Mucosa of stomach (tissue), 1 donor: Measurements from ENCODE around the gene GRIN1.

Source experiments
- H3K27me3 ChIP-seq: one replicate; pipeline ENCODE4 v1.7.0; 2013; ENCODE audit warnings: mild to moderate bottlenecking, low read length; ENCODE audit not compliant: control insufficient read depth, insufficient read depth
- H3K36me3 ChIP-seq: one replicate; pipeline ENCODE4 v1.7.0; 2013; ENCODE audit warnings: low read length; ENCODE audit not compliant: control insufficient read depth, insufficient read depth
- H3K4me1 ChIP-seq: one replicate; pipeline ENCODE4 v1.7.0; 2013; ENCODE audit warnings: mild to moderate bottlenecking, low read length; ENCODE audit not compliant: control insufficient read depth, insufficient read depth
- H3K4me3 ChIP-seq: one replicate; pipeline ENCODE4 v1.7.0; 2013; ENCODE audit warnings: low read length
- H3K9ac ChIP-seq: one replicate; pipeline ENCODE4 v1.7.0; 2013; ENCODE audit warnings: mild to moderate bottlenecking, low read length, moderate library complexity
- H3K9me3 ChIP-seq: one replicate; pipeline ENCODE4 v1.7.0; 2013; ENCODE audit warnings: mild to moderate bottlenecking, low read length, moderate library complexity; ENCODE audit not compliant: control insufficient read depth
- donor health status: Pancreatic carcinoma.

The GRIN1 gene

DNA sequence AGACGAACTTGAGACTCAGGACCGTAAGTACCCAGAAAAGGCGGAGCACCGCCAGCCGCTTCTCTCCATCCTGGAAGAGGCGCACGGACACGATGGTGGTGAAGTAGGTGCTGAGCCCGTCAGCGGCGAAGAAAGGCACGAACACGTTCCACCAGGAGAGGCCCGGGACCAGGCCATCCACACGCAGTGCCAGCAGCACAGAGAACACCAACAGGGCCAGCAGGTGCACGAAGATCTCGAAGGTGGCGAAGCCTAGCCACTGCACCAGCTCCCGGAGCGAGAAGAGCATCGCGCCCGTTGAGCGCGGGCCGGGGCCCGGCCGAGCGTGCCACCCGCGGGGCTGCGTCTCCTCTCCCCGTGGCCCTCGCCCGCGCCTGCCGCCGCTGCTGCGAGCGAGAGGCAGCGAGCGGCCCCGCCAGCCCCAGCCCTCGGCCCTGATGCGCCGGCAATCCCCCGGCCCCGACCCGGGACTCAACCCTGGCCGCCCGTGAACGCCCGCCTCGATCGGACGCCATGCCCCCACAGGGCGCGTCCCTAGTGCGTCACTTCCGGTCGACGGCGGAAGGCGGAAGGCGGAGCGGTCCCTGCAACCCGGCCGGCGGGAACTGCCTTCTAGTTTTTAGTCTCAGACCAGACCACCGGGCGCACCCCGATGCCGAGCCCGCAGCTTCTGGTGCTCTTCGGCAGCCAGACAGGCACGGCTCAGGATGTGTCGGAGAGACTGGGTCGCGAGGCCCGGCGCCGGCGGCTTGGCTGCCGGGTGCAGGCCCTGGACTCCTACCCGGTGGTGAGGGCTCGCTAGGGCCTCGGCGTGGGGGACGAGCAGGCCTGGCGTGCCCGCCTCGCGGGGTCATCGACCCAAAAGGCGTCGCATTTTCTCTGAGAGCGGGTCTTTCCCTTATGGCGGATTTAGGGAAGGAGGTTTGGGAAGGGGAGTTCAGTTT is 66.4 kb downstream of the GRIN1 start, which contains the start of the genes NDOR1 and TMEM203:
Gene NDOR1, plus strand, starts transcription at position 575 of the 944 bp plus-strand sequence. Its CDS starts 78 bp downstream, at position 653.
Gene TMEM203, minus strand, starts transcription at position 523 of the 944 bp plus-strand sequence. Its CDS starts 234 bp downstream, at position 289.
- H3K9ac ChIP-seq = peak within 1 kb of the TSS; percentile 86
- peaks cover 26% of the 10 kb centered on the region for H3K4me1 ChIP-seq
- no peaks in the 10 kb centered on the region for H3K9me3 ChIP-seq
- no peaks in the 10 kb centered on the region for H3K27me3 ChIP-seq
- peak within 1 kb of the TSS; percentile 86 for H3K4me3 ChIP-seq
- H3K36me3 ChIP-seq = no peaks in the 10 kb centered on the region

DNA sequence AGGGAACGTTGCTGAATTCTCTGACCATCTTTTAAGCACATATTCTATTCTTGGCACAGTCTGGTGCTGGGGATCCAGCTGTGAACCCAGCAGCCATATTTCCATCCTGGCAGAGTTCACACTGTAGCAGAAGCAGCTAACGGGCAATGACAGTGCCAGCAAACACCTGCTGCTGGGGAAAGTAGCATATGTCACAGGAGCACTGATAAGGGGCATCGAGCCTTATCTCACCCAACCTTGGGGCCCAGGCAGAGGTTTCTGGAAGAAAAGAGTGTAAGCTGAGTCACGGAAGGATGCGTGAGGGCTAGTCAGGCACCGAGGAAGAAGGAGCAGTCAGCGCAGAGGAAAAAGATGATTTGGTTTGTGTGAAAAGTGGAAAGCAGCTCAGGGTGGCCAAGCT is 67.6 kb downstream of the GRIN1 start:
- Histone ChIP-seq H3K27me3 (no peaks in the 10 kb centered on the region), H3K9me3 (no peaks in the 10 kb centered on the region), H3K9ac (peak overlapping the region; percentile 86), H3K4me3 (no peak overlapping the region), H3K36me3 (no peaks in the 10 kb centered on the region), H3K4me1 (peaks cover 20% of the 10 kb centered on the region)

DNA sequence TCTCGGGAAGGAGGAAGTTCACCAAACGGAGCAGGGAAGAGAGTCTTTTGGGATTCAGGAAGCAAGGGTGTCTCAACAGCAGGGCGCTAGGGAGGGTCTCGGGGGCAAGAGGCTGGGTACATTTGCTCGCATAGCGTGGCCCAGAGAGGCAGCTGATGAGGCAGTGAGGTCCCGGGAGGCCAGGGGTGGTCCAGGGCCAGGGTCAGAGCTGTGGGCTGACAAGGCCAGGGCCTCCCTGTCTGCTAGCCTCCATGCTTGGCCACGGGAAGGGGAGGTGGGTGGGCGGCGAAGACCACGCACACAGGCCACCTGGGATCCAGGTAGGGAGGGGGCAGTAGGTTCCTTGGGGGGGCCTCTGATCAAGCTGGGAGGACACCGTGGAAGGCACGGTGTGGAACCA is 72.6 kb downstream of the GRIN1 start:
- Histone ChIP-seq H3K27me3 (no peaks in the 10 kb centered on the region), H3K9ac (no peak overlapping the region), H3K9me3 (no peaks in the 10 kb centered on the region), H3K4me1 (peaks cover 5% of the 10 kb centered on the region), H3K36me3 (no peaks in the 10 kb centered on the region), H3K4me3 (no peak overlapping the region)

DNA sequence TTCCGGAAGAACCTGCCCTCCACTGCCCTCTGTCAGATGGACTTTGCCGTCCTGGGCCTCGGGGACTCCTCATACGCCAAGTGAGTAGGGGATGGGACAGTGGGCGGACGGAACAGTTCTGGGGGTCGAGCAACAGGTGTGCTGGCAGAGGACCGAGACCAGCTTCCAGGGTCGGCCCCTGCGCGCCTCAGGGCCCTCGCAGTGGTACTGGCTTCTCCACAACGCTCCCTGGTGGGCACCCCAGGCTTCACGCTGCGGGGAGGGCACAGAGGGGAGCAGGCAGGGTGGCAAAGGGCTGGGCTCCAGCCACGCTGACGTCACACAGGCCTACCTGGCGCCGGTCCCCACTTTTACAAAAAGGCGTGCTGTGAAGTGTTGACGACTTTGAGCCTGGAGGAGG is 73.6 kb downstream of the GRIN1 start:
- Histone ChIP-seq H3K4me1 (peaks cover 7% of the 10 kb centered on the region), H3K9me3 (no peaks in the 10 kb centered on the region), H3K4me3 (no peak overlapping the region), H3K27me3 (no peaks in the 10 kb centered on the region), H3K36me3 (no peaks in the 10 kb centered on the region), H3K9ac (no peak overlapping the region)

DNA sequence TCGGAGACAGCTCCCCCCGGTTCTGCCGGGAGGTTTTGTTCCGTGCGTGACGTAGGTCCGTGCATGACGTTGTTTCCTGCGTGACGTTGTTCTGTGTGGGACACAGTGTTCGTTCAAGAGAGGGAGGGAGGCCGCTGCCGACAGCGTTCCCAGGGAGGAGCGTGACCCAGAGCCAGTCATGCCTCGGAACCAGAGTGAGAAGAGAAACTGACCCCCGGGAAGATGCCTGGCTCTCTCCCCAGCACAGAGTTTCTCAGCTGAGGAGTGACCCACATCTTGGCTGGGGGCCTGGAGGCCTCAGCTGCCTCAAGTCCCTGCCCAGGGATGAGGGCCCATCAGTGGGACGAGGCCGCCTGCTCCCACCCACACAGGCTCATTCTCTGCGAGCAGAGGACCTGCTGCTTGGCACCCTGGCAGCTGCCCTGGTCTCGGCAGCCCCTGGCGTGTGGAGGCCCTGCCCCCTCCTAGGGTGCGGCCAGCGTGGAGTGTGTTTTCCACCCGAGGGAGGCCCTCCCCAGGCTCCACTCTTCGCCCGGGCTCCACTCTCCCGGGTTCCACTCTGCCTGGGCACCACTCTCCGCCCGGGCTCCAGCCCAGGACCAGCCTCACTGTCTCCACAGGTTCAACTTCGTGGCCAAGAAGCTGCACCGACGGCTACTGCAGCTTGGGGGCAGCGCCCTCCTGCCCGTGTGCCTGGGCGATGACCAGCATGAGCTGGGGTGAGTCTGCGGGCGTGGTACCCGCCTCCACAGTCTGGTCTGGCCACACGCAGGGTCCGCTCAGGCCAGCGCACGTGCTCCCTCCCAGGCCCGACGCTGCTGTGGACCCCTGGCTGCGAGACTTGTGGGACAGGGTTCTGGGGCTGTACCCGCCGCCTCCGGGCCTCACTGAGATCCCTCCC is 74.5 kb downstream of the GRIN1 start:
- Histone ChIP-seq H3K4me3 (no peak overlapping the region), H3K27me3 (no peaks in the 10 kb centered on the region), H3K9ac (no peak overlapping the region), H3K9me3 (no peaks in the 10 kb centered on the region), H3K36me3 (no peaks in the 10 kb centered on the region), H3K4me1 (peaks cover 9% of the 10 kb centered on the region)

DNA sequence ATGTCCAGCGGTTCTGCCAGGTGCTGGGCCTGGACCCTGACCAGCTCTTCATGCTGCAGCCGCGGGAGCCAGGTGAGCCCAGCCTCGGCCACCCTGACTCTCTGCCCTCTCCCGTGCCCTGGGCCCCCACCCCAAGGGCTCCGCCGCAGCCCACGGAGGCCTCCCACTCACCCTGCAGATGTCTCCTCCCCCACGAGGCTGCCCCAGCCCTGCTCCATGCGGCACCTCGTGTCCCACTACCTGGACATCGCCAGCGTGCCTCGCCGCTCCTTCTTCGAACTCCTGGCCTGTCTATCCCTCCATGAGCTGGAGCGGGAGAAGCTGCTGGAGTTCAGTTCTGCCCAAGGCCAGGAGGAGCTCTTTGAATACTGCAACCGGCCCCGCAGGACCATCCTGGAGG is 75.7 kb downstream of the GRIN1 start:
- Histone ChIP-seq H3K4me3 (no peak overlapping the region), H3K9ac (no peak overlapping the region), H3K27me3 (no peaks in the 10 kb centered on the region), H3K9me3 (no peaks in the 10 kb centered on the region), H3K4me1 (peaks cover 19% of the 10 kb centered on the region), H3K36me3 (no peaks in the 10 kb centered on the region)

DNA sequence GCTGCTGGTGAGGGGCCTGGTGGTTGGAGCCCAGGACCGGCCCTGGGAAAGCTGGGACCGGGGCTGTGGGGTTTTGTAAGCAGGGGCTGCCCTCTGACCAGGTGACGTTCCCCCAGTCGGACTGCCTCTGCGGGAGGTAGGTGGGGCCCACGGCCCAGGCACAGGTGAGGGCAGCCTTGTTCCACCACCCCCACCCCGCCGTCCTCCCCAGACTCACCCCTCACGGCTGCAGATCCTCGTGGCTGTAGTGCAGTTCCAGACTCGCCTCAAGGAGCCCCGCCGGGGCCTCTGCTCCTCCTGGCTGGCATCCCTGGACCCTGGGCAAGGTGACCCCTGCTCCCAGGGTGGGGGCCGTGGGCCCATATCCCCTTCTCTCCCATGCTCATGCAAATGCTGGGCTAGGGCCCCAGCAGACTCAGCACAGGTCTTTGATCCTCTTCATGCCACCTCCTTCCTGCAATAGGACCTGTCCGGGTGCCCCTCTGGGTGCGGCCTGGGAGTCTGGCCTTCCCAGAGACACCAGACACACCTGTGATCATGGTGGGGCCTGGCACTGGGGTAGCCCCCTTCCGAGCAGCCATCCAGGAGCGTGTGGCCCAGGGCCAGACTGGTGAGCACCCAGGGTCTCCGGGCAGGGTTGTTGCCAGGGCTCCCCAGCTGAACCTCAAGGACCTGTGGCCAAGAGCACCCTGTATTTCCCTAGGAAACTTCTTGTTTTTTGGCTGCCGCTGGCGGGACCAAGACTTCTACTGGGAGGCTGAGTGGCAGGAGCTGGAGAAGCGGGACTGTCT is 76.4 kb downstream of the GRIN1 start:
- H3K4me1 ChIP-seq = peaks cover 27% of the 10 kb centered on the region
- no peaks in the 10 kb centered on the region for H3K9me3 ChIP-seq
- H3K36me3 ChIP-seq = no peaks in the 10 kb centered on the region
- H3K4me3 ChIP-seq = no peak overlapping the region
- no peaks in the 10 kb centered on the region for H3K27me3 ChIP-seq
- no peak overlapping the region for H3K9ac ChIP-seq

DNA sequence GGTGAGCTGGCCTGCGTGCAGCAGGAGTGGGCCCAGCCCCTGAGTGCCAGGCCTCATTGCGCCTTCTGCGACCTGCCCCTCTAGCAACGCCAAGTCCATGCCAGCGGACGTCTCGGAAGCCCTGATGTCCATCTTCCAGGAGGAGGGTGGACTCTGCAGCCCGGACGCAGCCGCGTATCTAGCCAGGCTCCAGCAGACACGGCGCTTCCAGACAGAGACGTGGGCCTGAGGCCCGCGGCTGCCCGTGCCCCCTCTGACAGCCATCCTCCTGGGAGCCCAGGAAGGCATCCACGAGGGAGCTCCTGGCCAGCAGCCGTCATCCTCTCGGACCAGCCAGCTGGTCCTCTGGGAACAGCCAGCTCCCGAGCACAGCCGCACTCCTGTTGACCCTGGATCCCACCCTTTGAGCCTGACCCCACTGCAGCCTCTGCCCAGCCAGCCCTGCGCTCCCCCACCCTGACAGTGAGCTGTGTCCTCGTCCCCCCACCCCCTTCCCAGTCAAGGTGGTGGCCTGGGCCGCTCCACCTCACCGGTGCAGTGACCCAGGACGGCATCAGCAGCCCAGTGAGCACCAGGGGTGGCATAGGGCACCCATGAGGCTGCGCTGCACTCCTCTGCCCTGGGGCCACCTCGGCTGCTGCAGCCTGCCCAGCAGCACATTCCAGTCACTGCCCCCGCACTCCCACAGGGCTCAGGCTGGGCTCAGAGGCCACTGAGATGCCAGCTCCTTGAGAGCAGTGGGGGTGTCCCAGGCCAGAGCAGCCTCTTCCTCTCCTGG is 77.4 kb downstream of the GRIN1 start:
- Histone ChIP-seq H3K9ac (peak overlapping the region; percentile 53), H3K36me3 (no peaks in the 10 kb centered on the region), H3K27me3 (no peaks in the 10 kb centered on the region), H3K4me1 (peaks cover 30% of the 10 kb centered on the region), H3K9me3 (no peaks in the 10 kb centered on the region), H3K4me3 (no peak overlapping the region)

DNA sequence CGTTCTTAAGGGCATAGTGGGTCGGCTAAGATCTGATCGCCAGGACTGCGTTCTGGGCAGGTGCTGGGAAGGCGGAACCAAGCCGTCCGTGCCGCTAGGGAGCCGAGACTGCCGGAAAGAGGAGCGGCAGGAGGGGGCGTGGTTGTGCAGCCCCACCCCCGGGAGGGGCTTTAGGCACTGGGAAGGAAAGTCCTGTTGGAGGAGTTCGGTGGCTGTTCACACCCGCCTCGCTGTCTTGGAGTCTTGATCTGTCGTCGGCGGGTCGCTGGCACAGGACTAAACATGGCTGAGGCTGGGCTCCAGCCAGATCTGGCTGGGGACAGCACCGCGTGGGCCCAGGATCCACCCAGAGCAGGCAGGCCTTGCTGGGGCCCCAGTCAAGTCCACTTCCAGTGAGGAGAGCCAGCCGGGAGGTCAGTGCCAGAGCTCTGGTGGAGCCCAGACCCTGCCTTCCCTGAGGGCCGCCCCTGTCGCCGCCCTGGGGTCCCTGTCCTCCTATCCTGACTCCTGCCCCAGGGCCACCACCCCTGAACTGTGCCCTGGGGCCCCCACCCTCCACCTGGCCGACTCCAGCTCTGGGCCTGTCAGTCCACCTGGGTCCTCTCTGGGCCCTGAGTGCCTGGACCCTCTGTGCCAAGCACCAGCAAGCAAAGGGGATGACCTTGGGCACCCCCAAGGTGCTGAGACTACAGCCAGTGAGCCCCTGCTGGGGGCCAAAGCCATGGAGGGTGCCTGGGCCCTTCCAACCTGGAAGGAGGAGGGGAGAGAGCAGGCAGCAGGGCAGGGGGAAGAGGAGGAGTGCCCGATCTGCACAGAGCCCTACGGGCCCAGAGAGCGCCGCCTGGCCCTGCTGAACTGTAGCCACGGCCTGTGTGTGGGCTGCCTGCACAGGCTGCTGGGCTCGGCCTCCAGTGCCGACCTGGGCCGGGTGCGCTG is 78.6 kb downstream of the GRIN1 start:
- Histone ChIP-seq H3K4me1 (peaks cover 30% of the 10 kb centered on the region), H3K9me3 (no peaks in the 10 kb centered on the region), H3K36me3 (no peaks in the 10 kb centered on the region), H3K4me3 (peak overlapping the region; percentile 66), H3K9ac (peak overlapping the region; percentile 79), H3K27me3 (no peaks in the 10 kb centered on the region)

DNA sequence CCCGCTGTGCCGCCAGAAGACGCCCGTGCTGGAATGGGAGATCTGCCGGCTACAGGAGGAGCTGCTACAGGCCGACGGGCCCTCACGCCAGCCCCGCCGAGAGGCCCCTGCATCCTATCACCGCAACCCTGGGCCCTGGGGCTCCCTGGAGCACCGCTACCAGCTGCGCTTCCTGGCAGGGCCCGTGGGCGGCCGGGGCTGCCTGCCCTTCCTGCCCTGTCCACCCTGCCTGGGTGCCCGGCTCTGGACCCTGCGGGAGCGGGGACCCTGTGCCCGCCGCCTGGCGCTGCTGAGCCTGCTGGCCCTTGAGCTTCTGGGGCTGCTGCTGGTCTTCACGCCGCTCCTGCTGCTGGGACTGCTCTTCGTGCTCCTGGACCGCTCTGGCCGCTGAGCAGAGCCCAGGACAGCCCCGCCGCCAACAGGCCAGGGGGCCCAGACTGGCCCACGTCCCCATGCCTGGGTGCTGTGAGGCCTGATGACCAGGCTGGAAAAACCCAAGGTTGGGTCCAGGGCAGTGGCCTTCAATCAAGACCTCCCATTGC is 79.3 kb downstream of the GRIN1 start:
- H3K27me3 ChIP-seq = no peaks in the 10 kb centered on the region
- peaks cover 36% of the 10 kb centered on the region for H3K4me1 ChIP-seq
- no peaks in the 10 kb centered on the region for H3K9me3 ChIP-seq
- peak overlapping the region; percentile 71 for H3K4me3 ChIP-seq
- no peaks in the 10 kb centered on the region for H3K36me3 ChIP-seq
- peak overlapping the region; percentile 79 for H3K9ac ChIP-seq
